Measurements from ENCODE around the gene CORO1C.
"Not testable (repeated sequence)": the region's sequence is repeated elsewhere in the genome, so short reads cannot be mapped to it uniquely, and the experiment has no call there.

CORO1C gene

GRCh38 chr12:108668063-108668462 is 63.3 kb downstream of the CORO1C start:
- DNase-seq, result no peak

GRCh38 chr12:108667349-108667748 is 64.0 kb downstream of the CORO1C start:
- DNase-seq, result no peak

DNA sequence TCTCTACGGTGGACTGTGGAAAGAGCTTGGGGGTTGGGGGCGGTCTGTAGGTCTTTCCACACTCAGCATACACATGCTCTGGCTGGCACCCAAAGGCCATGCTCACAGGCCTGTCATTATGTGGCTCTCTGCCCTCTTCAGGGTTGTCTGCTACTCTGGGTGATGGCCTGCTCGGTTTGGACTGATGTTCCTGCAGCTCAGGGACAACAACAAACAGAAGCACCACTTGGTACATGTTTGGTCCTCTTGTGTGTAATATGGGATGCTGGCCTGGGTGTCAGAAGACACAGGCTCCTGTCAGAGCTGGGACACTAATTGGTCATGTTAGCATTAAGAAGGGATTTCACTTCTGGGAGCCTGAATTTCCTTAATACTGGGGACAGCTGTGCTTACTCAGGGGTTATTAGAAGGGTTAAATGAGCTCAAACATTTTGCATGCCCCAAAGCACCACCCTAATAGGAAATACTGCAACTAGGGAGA is 64.9 kb downstream of the CORO1C start:
- DNase-seq, result no peak

DNA sequence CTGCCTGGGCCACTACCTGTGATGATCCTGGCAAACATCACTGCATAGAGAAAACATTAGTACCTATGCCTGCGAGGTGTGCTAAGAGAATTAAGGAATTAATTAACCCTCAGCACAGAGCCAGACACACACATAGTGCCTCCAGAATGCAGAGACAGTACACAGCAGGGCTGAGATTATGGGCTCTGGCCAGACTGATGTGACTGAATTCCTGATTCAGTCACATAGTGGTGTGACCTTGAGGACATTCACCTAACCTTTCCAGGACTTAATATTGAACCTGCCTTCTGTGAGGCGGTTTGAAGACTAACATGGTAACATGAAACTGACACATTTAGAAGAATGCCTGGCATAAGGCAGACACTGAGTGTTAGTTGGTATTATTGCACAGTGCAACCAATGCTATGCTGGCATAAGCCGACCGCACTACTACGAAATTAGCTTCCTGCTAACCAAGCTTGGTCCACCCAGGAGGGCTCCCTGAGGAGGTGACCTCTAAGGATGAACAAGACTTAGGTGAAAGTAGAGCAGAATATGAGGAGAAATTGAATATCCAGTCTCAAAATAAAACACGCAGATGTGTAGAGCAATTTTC is 65.6 kb downstream of the CORO1C start:
- no peak for DNase-seq

GRCh38 chr12:108664338-108665258 is 66.7 kb downstream of the CORO1C start:
- DNase-seq, result peak; percentile 89

GRCh38 chr12:108663324-108664015 is 67.8 kb downstream of the CORO1C start:
- no peak for DNase-seq

- DNase-seq, result not testable (repeated sequence)
Observed at GRCh38 chr12:108658115-108658514, 73.2 kb downstream of the CORO1C start.

GRCh38 chr12:108657130-108657745 is 74.1 kb downstream of the CORO1C start:
- DNase-seq, result no peak

DNA sequence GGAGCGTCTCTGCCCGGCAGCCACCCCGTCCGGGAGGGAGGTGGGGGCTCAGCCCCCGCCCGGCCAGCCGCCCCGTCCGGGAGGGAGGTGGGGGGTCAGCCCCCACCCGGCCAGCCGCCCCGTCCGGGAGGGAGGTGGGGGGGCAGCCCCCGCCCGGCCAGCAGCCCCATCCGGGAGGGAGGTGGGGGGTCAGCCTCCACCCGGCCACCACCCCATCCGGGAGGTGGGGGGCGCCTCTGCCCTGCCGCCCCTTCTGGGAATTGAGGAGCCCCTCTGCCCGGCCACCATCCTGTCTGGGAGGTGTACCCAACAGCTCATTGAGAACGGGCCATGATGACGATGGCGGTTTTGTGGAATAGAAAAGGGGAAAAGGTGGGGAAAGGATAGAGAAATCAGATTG is 75.1 kb downstream of the CORO1C start:
- not testable (repeated sequence) for DNase-seq

GRCh38 chr12:108655812-108656175 is 75.5 kb downstream of the CORO1C start:
- DNase-seq, result not testable (repeated sequence)

DNA sequence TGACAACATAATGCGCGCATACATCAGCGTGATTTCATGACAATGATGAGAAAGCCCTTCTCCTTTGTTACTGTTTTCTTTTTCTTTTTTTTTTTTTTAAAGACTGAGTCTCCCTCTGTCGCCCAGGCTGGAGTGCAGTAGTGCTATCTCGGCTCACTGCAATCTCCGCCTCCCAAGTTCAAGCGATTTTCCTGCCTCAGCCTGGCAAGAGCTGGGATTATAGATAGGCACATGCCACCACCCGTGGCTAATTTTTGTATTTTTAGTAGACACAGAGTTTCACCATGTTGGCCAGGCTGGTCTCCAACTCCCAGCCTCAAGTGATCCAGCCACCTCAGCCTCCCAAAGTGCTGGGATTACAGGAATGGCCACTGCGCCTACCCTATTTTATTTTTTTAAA is 76.7 kb downstream of the CORO1C start:
- DNase-seq, result not testable (repeated sequence)

DNA sequence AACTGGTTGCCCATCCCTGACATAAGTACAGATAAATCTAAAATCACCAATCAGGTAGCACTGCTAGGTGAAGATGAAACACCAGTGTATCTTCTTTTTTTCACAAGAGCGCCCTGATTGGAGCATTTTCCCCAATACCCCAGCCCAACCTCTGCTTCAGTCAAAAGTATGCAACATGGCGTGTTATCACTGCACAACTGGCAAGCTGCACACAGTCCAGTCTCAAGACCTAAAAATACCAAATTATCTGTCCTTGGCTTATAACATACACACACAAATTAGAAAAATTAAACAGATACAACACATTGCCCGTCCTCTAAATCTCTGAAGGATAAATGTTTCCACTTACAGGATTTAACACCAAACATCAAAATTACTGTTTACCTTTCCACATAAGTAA is 77.4 kb downstream of the CORO1C start:
- DNase-seq, result no peak

DNA sequence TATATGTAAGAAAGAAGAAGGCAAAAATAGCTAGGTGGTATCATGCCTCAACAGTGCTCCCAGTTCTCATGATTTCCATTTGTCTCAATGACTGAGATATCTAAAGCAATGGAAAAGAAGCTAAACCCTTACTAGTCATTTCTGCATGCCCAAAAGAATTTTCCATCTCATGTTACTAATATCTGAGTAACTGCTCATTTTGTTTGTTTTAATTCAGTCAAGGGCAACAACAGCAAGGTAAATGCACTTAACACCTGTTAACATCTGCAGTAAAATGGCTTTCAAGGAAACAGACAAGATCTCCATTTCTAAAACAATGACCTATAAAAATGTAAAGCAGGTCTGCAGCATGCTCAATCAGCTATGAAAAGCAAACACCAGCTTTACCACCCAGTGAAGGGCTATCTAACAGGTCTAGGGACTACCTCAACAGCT is 78.2 kb downstream of the CORO1C start:
- DNase-seq, result no peak

DNA sequence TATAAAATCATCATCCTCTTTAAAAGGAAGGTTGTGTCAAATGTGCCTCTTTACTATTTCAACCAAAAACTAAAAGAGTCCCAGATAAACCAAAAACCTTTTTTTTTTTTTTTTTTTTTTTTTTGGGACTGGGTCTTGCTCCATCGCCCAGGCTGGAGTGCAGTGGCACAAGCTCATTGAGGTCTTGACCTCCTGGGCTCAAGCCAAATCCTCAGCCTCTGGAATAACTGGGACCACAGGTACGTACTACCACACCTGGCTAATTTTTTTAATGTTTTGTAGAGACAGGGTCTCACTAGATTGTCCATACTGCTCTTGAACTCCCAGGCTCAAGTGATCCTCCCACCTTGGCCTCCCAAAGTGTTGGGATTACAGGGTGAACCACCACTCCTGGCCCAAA is 81.2 kb downstream of the CORO1C start:
- DNase-seq, result no peak

- no peak for DNase-seq
Observed at GRCh38 chr12:108649669-108650068, 81.6 kb downstream of the CORO1C start.

DNA sequence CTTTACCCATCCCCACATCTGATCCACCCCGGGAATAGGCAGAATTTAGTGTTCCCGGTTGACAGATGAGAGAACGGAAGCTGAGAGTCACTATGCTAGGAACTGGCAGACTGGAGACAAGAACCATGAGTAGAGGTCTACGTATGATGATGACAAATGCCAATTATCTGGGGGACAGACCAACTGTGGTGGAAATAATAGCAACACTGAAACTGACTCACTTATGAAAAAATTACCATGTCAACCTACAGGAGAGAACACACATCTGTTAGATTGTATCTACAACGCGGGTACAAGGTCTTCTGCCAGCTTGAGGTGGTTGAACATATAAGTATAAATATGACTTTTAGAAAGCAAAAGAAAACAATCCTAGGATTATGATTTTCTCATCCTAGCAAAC is 82.2 kb downstream of the CORO1C start:
- no peak for DNase-seq

DNA sequence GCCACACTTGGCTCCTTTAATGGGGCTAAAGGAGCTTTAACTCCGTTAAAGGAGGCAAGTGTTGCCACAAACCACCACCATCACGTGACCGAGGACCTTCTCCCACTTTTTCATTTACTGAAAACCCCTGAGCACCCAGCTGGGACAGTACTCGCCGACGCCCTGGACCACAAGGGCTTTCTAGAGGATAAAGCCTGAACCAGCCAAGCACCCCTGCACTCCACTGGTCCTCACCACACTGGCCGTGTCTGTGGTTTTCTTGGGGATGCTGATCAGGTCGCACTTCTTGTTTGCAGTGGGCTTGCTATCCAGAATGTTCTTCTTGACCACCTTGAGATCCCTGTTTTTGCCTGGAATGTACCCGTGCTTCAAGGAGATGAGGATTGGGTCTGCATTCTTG is 82.9 kb downstream of the CORO1C start:
- no peak for DNase-seq

GRCh38 chr12:108647585-108648287 is 83.6 kb downstream of the CORO1C start:
- DNase-seq, result no peak

- no peak for DNase-seq
Observed at GRCh38 chr12:108646600-108647579, 84.4 kb downstream of the CORO1C start.

GRCh38 chr12:108645686-108646599 is 85.4 kb downstream of the CORO1C start:
- DNase-seq, result no peak

Measured in activated CD8-positive, alpha-beta memory T cell treated with anti-CD3 and anti-CD28 coated beads for 24 hours (primary cell).